NCI-H1436 (cell line): ENCODE results near the gene OPRM1.
A peak's percentile ranks its signal among the peaks of the same experiment; 100 is the strongest.
"Not testable (repeated sequence)": the region's sequence is repeated elsewhere in the genome, so short reads cannot be mapped to it uniquely, and the experiment has no call there.

Source experiments
- DNase-seq: peaks from one replicate; lab custom pipeline; 2025; lab: John Stamatoyannopoulos, UW

Gene OPRM1

DNA sequence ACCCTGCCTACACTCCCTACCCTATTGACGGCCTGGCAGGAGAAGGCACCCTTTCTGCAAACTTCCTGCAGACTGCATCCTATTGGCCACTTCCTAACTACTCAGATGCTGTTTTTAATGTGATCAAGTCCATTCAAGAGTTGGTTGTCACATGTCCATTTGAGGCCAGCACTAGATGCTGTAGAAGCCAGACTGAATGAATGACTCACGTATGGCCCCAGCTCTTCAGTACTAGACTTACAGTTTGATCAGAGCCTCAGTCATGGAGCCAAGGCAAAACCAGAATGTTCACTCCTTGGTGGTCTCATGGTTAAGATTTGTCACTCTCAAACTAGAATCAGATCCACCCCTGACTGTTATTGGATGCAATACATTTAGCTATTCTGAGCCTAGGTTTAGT lies 101.7 kb downstream of the OPRM1 start:
- no peak for DNase-seq

GRCh38 chr6:154143753-154144152 lies 104.7 kb downstream of the OPRM1 start:
- DNase-seq, result no peak

DNA sequence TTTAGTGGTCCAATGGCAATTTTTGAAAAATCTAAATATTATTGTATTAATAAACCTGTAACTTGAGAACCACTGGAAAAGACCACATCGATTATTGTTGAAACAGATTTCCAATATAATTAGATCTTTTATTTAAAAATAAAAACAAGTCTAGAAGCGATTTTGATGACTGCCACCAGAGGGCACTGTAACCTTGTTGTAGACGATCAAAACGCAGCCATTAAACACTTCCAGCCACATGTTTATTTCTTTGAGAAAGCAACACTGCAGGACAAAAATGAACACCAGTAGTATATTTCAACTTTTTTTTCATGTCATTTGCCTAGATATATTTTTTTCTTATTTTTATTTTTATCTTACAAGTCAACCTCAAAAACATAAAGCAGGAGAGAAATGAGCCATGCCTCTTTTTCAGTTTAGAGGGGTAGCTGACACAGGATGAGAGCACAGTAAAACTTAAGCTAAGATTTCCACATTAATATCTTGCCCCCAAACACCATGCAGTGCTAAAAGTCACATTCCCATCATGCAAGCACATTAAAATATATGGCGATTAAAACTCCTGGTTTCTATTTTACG lies 115.4 kb downstream of the OPRM1 start:
- peak; percentile 70 for DNase-seq

DNA sequence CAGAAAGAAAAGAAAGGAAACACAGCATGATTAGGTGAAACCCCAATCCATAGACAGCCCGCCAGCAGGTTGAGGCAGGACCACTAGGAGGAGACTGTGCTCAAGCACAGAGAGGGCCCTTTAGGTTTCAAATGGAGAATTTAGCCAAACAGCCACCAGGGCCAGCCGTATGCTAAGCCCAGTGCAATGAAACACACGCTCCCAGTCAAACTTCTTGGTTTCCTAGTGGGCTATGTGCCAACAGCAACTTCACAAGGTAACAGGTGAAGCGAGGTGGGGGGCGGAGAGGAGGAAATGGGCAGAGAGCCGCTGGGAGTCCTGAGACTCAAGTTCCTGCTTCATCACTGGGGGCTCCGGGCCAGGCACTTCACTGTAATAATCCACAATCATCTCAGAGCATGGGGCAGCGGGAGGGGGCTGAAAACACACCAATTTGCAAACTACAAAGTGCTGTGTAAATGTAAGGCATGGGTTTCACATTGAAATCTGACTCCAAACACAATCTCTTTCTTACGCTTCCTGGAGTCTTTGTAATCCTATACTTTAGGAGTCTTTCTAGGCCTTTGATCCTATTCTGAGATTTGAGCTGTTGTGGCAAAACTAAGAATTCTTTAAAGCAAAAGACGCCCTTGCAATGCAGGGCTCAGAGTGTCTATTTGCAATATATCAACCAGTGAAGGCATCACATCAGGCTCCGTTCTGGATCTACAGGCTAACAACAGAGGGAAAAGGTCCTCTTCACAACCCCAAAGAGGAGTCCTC lies 117.3 kb downstream of the OPRM1 start:
- DNase-seq, result peak; percentile 70

DNA sequence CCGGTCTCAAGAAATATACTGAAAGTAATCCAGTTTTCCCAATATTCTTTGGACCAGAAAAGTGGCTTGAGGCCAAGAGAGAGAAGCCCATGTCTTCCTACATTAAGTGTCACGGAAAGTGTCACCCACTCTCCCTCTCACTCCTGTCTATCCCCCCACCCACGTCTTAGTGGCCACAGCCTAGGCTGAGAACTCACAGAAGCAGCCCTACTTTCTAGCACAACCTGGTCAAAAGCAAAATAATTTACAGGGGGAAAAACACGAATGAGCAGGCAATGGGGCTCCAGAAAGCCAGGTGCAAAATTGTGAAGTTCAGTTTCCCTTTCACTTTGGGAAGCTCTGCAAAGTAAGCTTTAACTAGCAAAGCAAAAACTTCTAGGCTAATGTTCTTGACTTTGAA lies 118.0 kb downstream of the OPRM1 start:
- DNase-seq, result no peak

DNA sequence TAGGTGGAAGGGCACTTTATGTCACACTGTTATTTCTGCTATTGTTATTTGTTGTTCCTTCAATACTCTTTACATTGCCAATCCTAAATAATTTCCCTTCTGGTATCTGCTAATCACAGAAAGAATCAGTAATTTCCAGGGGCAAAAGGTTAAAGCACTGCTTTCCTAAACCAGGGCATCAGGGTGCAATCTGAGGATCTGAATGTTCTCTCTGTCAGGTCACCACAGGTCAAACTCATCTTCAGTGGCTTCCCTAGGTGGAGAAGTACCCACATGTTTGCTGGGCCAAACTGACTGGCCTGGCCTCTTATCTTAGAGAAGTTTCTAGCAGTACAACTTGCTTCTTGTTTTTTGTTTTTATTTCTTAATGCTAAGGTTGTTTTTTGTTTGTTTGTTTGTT lies 118.7 kb downstream of the OPRM1 start:
- DNase-seq, result no peak

GRCh38 chr6:154159126-154159525 lies 120.1 kb downstream of the OPRM1 start:
- DNase-seq, result no peak

DNA sequence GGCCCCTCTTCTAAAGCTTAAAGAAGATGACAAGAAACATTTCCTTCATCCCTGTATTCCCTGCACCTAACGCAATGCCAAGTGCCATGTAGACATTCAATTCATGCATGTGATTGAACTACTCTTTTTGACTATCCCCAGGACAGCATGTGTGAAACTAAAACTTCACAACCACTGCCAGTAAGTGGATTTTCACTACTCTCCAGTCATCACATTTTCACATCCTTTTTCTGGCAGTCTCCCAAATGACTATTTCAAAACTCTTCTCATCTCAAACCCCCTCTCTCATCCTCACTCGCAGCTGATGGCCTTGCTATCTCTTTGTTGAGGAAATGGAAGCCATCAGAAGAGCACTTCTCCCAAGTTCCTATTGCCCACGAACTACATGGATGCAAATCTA lies 122.6 kb downstream of the OPRM1 start:
- DNase-seq, result no peak

- no peak for DNase-seq
Observed at GRCh38 chr6:154164397-154164796, 125.4 kb downstream of the OPRM1 start.

DNA sequence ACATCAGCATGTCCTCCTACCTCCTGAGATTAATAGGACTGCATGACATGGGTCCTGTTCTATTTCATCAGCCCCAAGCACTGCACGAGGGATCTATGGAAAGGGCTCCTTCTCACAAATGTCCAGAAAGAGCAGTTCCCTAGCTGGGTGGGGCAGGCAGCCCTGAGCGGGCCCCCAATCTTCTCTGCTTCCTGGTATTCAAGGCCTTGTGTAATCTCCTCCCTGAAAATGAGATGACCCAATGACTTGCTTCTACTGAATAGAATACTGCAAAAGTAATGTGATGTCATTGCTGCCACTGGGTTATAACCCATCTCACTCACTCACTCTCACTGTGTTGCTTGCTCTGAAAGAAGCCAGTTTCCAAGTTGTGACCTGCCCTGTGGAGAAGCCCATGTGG lies 126.4 kb downstream of the OPRM1 start:
- no peak for DNase-seq

- DNase-seq, result no peak
Observed at GRCh38 chr6:154166140-154166539, 127.1 kb downstream of the OPRM1 start.

GRCh38 chr6:154167126-154167525 lies 128.1 kb downstream of the OPRM1 start:
- DNase-seq, result no peak

- no peak for DNase-seq
Observed at GRCh38 chr6:154169193-154169847, 130.3 kb downstream of the OPRM1 start.

DNA sequence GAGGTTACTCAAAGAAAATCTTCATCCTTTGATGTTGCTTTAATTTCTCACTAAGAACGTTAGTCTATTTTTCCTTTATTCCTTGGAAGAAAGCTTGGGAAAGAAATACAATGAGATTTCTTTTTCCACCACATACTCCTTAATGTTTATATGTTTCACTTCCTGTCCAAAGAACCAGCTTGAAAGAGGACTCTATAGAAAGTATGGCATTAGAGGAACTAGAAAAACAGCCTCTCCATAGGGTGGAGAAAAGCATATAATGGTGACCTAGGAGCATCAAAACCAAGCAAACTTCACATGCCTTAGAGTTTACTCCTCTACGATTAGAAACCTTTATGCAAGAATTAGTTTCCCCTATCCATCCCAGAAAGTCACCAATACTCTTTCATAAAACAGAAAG lies 131.1 kb downstream of the OPRM1 start:
- DNase-seq, result no peak

GRCh38 chr6:154172393-154172792 lies 133.4 kb downstream of the OPRM1 start:
- not testable (repeated sequence) for DNase-seq

DNA sequence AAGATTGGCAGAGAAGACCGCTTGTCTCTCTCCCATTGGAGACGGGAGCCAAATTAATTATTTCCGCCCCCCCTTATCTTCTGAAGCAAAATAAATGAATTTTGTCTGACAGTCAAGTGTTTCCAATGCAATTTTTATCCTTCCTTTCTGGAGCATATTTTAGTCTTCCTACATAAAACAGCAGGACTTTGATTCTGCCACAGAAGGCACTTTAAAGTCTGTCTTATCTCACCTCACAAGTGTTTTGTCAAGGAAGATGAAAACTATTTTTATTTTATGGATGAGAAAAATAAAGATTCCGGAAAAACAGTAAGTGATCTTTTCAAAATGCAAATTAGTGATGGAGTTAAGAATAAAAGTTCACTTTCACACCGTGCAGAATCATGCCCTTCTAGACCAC lies 140.4 kb downstream of the OPRM1 start:
- DNase-seq, result no peak

DNA sequence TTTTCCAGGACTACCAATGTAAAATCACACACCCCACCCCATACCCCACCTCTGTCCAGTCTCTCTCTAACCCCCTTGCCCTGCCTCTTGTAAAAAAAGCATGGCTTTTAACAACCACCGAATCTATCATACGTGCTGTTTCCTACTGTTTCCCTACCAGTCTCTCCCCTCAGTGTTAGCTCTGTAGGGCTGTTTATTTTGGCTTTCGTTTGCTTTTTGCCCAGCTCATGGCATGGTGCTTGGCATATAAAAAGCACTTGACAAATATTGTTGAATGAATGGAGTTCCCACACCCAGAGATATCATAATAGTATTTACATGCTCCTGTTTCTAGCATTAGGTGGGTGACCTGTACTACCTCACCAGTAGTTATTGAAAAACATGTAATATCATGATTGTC lies 148.2 kb downstream of the OPRM1 start:
- DNase-seq, result no peak

DNA sequence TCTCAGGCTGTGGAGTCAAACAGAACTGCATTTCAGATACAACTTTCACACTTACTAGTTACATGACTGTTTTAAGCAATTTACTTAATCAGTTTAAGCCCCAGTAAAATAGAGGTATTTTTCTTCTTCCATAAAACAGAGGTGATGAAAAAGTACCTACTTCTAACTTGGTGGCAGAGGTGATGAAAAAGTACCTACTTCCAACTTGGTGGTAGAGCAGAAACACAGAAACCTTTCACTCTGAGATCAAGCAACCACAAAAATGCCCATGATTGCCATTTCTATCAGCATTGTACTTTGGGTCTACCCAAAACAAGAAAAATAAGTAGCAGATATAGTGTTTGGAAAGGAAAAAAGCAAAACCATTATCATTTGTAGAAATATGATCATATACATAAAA lies 148.7 kb downstream of the OPRM1 start:
- DNase-seq, result no peak

DNA sequence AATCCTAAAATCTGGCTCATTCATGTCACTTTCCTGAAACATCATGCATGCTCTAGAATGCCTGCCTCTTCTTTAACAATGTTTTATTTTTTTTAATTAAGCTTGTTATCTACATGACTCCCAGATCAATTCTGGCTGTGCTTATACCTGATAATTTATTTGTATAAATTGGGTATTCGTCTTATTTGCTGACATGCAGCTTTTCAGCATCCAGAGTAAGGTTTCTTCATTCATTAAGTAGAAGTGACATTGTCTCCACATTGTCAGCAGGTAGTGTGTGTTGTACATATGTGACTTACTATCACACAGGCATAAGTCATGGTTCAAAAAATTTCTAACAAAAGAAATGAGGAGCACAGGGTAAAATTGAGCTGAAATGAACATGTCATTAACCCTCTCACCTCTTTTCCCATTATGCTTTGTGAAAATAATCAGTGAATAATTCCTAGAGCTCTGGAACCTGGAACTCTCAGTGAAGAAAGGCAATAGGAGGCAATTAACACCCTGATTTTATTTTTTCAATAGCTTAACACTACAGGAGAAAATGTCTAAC lies 157.4 kb downstream of the OPRM1 start:
- DNase-seq, result no peak

- DNase-seq, result peak; percentile 8
Observed at GRCh38 chr6:154197196-154197860, 158.3 kb downstream of the OPRM1 start.

- DNase-seq, result not testable (repeated sequence)
Observed at GRCh38 chr6:154201688-154202087, 162.6 kb downstream of the OPRM1 start.

DNA sequence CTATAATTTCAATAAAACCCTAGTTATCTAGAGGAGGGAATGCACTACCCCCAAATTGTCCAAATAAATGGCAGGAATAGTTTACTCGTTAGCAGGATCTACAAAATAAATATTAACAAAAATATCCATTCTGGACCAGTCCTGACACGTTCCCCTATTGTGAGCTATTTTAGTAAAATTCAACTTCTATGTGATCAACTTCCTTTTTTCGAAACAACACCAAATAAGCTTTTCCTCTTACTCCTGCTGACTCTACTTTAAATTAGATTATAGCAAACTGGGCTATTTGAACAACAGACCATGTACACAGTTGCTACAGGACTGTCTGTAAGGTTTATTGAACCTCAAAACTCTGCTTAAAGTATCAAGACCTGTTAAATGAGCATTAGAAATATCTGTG lies 163.3 kb downstream of the OPRM1 start:
- DNase-seq, result no peak

DNA sequence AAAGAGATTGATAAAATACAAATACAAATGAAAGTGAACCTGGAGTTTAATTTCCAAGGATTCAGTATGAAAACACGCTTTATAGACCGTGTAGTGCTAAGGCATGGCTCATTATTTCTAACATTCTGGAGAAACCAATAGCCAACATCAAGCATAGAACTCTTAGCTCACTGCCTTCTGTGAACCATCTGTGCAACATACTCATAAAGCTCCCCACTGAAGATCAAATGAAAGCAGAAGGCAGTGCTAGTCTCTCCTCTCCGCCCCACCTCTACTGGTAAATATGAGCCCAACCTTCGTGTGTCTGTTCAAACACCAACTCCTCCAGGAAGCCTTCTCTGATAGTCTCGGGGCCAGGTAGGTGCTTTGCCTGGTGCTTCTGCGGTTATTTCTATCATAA lies 163.9 kb downstream of the OPRM1 start:
- no peak for DNase-seq
